GM23338 (cell line): Measurements from ENCODE around the gene SP140L. TPM values are rescaled to one million over a fixed set of nuclear protein-coding genes. Genes with fewer than 3 reads are reported as not detected.

Experiments
- ATAC-seq: fragments of 200-7000 bp; cut with Tn5 transposase; 3 replicates; pipeline ENCODE4 v1.9.1; 2020
- DNase-seq: peaks from one replicate; pipeline ENCODE4 v3.0.0-alpha.2; 2015; ENCODE audit warnings: low spot score
- H2AFZ ChIP-seq: fragments of 200-600 bp; sonication (generic); 2 replicates; pipeline ENCODE4 v1.8.0; 2016; ENCODE audit warnings: antibody characterized with exemption, mild to moderate bottlenecking, moderate library complexity
- H3F3A ChIP-seq: fragments of 200-600 bp; sonication (generic); replicated peaks from 2 replicates; pipeline ENCODE4 v1.8.0; 2017; ENCODE audit warnings: antibody characterized with exemption, mixed run types, low read depth
- H3K27ac ChIP-seq: fragments of 200-600 bp; sonication (generic); 2 replicates; pipeline ENCODE4 v1.6.1; 2016; ENCODE audit warnings: low read depth
- H3K27me3 ChIP-seq: fragments of 200-600 bp; sonication (generic); 2 replicates; pipeline ENCODE4 v1.8.0; 2016; ENCODE audit warnings: mild to moderate bottlenecking, mixed run types, moderate library complexity; ENCODE audit not compliant: insufficient read depth
- H3K36me3 ChIP-seq: fragments of 200-600 bp; sonication (generic); 2 replicates; pipeline ENCODE4 v1.8.0; 2016; ENCODE audit warnings: mild to moderate bottlenecking; ENCODE audit not compliant: insufficient read depth
- H3K4me1 ChIP-seq: fragments of 200-600 bp; sonication (generic); 2 replicates; pipeline ENCODE4 v1.8.0; 2016; ENCODE audit warnings: mild to moderate bottlenecking, moderate library complexity; ENCODE audit not compliant: insufficient read depth
- H3K4me2 ChIP-seq: fragments of 200-600 bp; sonication (generic); 2 replicates; pipeline ENCODE4 v1.7.1; 2017; ENCODE audit warnings: mixed run types
- H3K4me3 ChIP-seq: fragments of 200-600 bp; sonication (generic); 2 replicates; pipeline ENCODE4 v1.6.1; 2016; ENCODE audit warnings: mixed run types
- H3K79me2 ChIP-seq: fragments of 200-600 bp; sonication (generic); replicated peaks from 2 replicates; pipeline ENCODE4 v1.8.0; 2017; ENCODE audit warnings: mild to moderate bottlenecking; ENCODE audit not compliant: insufficient read depth
- H3K9me2 ChIP-seq: fragments of 200-600 bp; sonication (generic); 2 replicates; pipeline ENCODE4 v1.8.0; 2017; ENCODE audit not compliant: insufficient read depth
- H4K20me1 ChIP-seq: fragments of 200-600 bp; sonication (generic); replicated peaks from 2 replicates; pipeline ENCODE4 v1.8.0; 2017; ENCODE audit warnings: mild to moderate bottlenecking; ENCODE audit not compliant: insufficient read depth
- H3K27ac Mint-ChIP-seq: 2 replicates; pipeline ENCODE4 v1.8.0; 2020; ENCODE audit warnings: inconsistent platforms, mild to moderate bottlenecking, moderate library complexity, mixed read lengths
- H3K27me3 Mint-ChIP-seq: 3 replicates; pipeline ENCODE4 v1.8.0; 2022; ENCODE audit warnings: low read depth, mild to moderate bottlenecking, moderate library complexity, mixed read lengths, inconsistent platforms; ENCODE audit not compliant: insufficient read depth, poor library complexity
- H3K36me3 Mint-ChIP-seq: 3 replicates; pipeline ENCODE4 v1.8.0; 2021; ENCODE audit warnings: low read depth, mild to moderate bottlenecking, inconsistent platforms, moderate library complexity, mixed read lengths
- H3K4me1 Mint-ChIP-seq: 3 replicates; pipeline ENCODE4 v1.8.0; 2020; ENCODE audit warnings: mild to moderate bottlenecking, inconsistent platforms, mixed read lengths
- H3K4me3 Mint-ChIP-seq: 3 replicates; pipeline ENCODE4 v1.8.0; 2021; ENCODE audit warnings: moderate library complexity, mild to moderate bottlenecking, inconsistent platforms, mixed read lengths
- H3K9me3 Mint-ChIP-seq: 3 replicates; pipeline ENCODE4 v1.8.0; 2020; ENCODE audit warnings: moderate library complexity, mild to moderate bottlenecking, inconsistent platforms, mixed read lengths
- CREB1 ChIP-seq: fragments of 250-450 bp; sonication (Bioruptor Pico); IDR thresholded peaks from 2 replicates; pipeline ENCODE4 v1.5.0; 2020; ENCODE audit warnings: low read depth, mild to moderate bottlenecking, moderate library complexity
- EZH2 ChIP-seq: fragments of 200-600 bp; sonication (generic); IDR thresholded peaks from one replicate; pipeline ENCODE4 v1.8.0; 2017; ENCODE audit warnings: antibody characterized with exemption, mild to moderate bottlenecking, low read depth; ENCODE audit not compliant: unreplicated experiment
- EZH2phosphoT487 ChIP-seq: fragments of 200-600 bp; sonication (generic); IDR thresholded peaks from one replicate; pipeline ENCODE4 v1.8.1; 2018; ENCODE audit warnings: antibody characterized with exemption; ENCODE audit not compliant: unreplicated experiment
- JUNB ChIP-seq: IDR thresholded peaks from one replicate; pipeline ENCODE4 v1.6.1; 2016; ENCODE audit warnings: antibody characterized with exemption; ENCODE audit not compliant: unreplicated experiment
- NANOG ChIP-seq: IDR thresholded peaks from 2 replicates; pipeline ENCODE4 v1.6.1; 2016; ENCODE audit warnings: antibody characterized with exemption, borderline replicate concordance
- POLR2AphosphoS5 ChIP-seq: IDR thresholded peaks from 2 replicates; pipeline ENCODE4 v1.6.1; 2016; ENCODE audit warnings: antibody characterized with exemption, low read depth
- REST ChIP-seq: IDR thresholded peaks from one replicate; pipeline ENCODE4 v1.6.1; 2018; ENCODE audit warnings: antibody characterized with exemption; ENCODE audit not compliant: unreplicated experiment
- STAT1 ChIP-seq: IDR thresholded peaks from one replicate; pipeline ENCODE4 v1.6.1; 2016; ENCODE audit warnings: antibody characterized with exemption; ENCODE audit not compliant: unreplicated experiment
- ZNF114 ChIP-seq: fragments of 250-450 bp; sonication (Bioruptor Pico); IDR thresholded peaks from 2 replicates; pipeline ENCODE4 v1.5.0; 2020; ENCODE audit warnings: mild to moderate bottlenecking, moderate library complexity
- ZNF331 ChIP-seq: fragments of 250-450 bp; sonication (Bioruptor Pico); IDR thresholded peaks from 2 replicates; pipeline ENCODE4 v1.5.0; 2020; ENCODE audit warnings: low read depth, mild to moderate bottlenecking, moderate library complexity
- polyA plus RNA-seq: library from polyadenylated mRNA; unstranded; fragments of >200 nt; fragmentation: Nextera tagmentation; extraction: Ambion mirVana; gene quantifications from 2 replicates; pipeline ENCODE4 v1.2.1, GENCODE V29; 2016
- total RNA-seq: library from RNA; depleted of rRNA; stranded (reverse); fragments of >200 nt; shearing (Covaris generic); gene quantifications from 2 replicates; pipeline ENCODE4 v1.2.3, GENCODE V29; 2014
- TF ChIP-seq, protein P1 (sequence below), 2 experiments: fragments of 200-600 bp in 1 of 2; sonication (generic) in 1 of 2; conservative IDR thresholded peaks; 2 replicates each; pipeline versions ENCODE4 v1.5.1 to v1.6.1; 2016 to 2017; ENCODE audit warnings: antibody characterized with exemption in 2 of 2, low read depth in 2 of 2, mild to moderate bottlenecking in 2 of 2, moderate library complexity in 1 of 2

SP140L gene
- total and polyA plus RNA-seq, 2 experiments from 2014 or later: 1.3 to 1.7 TPM

DNA sequence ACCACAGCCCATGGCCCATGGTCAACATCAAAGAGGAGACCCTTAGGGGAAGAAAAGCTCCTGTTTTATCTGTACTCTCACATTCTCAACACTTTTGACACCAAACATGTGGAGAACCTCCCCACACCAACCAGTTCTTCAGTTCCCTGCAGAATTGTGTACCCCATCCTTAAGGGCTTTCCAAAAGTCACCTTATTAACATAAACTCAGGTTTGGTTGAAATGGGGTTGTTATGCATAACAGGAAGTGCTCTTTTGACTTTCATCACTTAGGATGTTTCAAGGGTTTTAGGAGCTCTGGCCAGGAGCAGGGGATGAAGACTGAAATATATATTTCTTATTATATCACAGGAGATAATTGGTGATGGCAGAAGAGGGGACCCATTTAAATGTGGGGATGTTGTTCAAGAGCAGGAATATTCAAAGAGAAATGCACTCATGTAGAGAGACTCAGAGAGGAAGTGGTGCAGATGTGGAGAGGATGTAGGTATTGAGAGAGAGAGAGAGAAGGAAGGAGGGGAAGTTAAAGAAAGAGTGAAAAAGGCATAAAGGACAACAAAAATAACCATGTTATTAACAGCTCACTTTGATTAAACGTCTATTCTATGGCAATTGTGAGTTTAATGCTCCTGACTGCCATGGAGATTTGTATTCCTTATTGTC is 35.2 kb downstream of the SP140L start (continued):
- no peak for TF ChIP-seq POLR2AphosphoS5
- no peak for TF ChIP-seq REST
- no peak for TF ChIP-seq EZH2phosphoT487

DNA sequence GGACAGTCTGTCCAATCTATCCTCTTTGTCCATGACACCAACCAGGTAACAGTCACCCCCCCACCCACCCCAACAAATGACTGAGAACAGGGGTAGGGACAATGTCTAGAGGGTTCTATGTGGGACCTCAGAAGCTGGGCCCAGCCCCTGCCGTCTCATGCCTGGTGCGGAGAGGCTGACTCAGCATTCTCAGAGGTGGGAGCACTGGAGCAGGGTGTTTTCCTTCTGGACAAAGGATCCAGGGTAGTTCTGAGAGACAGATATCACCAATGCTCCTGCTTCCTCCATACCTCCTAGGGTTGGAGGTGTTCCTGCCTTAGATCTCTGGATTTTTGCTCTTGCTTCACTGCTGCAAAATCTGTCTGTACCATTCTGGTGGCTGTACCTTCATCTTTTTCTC is 55.1 kb downstream of the SP140L start:
- no peaks in the 10 kb centered on the region for H3K36me3 Mint-ChIP-seq
- peaks cover 2% of the 10 kb centered on the region for H3K27me3 Mint-ChIP-seq
- peak overlapping the region; percentile 19; the same call in 1 of the 2 replicates for H3K27ac Mint-ChIP-seq
- no peaks in the 10 kb centered on the region for H3K36me3 ChIP-seq
- H3K4me3 Mint-ChIP-seq: no peak overlapping the region
- no peaks in the 10 kb centered on the region for H3K9me3 Mint-ChIP-seq
- H3K4me1 Mint-ChIP-seq: no peaks in the 10 kb centered on the region
- H4K20me1 ChIP-seq: no peaks in the 10 kb centered on the region; the same call in 1 of the 2 replicates
- DNase-seq (no peak), ATAC-seq (no peak)
- no peak overlapping the region for H3K27ac ChIP-seq
- H3K9me2 ChIP-seq: no peaks in the 10 kb centered on the region
- no peaks in the 10 kb centered on the region for H3F3A ChIP-seq
- no peak overlapping the region for H2AFZ ChIP-seq
- H3K79me2 ChIP-seq: no peaks in the 10 kb centered on the region
- no peak overlapping the region for H3K4me3 ChIP-seq
- no peak overlapping the region for H3K4me2 ChIP-seq
- H3K27me3 ChIP-seq: no peaks in the 10 kb centered on the region
- H3K4me1 ChIP-seq: no peaks in the 10 kb centered on the region
- TF ChIP-seq REST (no peak), EZH2phosphoT487 (no peak), EZH2 (no peak), NANOG (no peak), ZNF114 (CRISPR knock-in tag) (no peak), JUNB (no peak), CREB1 (CRISPR knock-in tag) (no peak), ZNF331 (CRISPR knock-in tag) (no peak), STAT1 (no peak)
- TF ChIP-seq, protein P1, sequence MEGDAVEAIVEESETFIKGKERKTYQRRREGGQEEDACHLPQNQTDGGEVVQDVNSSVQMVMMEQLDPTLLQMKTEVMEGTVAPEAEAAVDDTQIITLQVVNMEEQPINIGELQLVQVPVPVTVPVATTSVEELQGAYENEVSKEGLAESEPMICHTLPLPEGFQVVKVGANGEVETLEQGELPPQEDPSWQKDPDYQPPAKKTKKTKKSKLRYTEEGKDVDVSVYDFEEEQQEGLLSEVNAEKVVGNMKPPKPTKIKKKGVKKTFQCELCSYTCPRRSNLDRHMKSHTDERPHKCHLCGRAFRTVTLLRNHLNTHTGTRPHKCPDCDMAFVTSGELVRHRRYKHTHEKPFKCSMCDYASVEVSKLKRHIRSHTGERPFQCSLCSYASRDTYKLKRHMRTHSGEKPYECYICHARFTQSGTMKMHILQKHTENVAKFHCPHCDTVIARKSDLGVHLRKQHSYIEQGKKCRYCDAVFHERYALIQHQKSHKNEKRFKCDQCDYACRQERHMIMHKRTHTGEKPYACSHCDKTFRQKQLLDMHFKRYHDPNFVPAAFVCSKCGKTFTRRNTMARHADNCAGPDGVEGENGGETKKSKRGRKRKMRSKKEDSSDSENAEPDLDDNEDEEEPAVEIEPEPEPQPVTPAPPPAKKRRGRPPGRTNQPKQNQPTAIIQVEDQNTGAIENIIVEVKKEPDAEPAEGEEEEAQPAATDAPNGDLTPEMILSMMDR (conservative IDR thresholded peaks at IDR 0.05; ENCODE audit: low read depth in 2 of 2): no peak
